Colonic mucosa (tissue), 4 donors: ENCODE measurements around the gene LAMTOR1. TPM values are rescaled to one million over a fixed set of nuclear protein-coding genes. Genes with fewer than 3 reads are reported as not detected.

Experiments
- DNase-seq: peaks from one replicate; pipeline ENCODE4 v3.0.0-alpha.2; 2020
- H3K27ac ChIP-seq: fragments of 200-600 bp; one replicate; pipeline ENCODE4 v1.8.0; 2021
- H3K27me3 ChIP-seq: fragments of 200-600 bp; one replicate; pipeline ENCODE4 v1.8.0; 2021
- H3K36me3 ChIP-seq: fragments of 200-600 bp; one replicate; pipeline ENCODE4 v1.8.0; 2021
- H3K4me1 ChIP-seq: fragments of 200-600 bp; one replicate; pipeline ENCODE4 v1.8.0; 2021; ENCODE audit warnings: mild to moderate bottlenecking
- H3K4me3 ChIP-seq: fragments of 200-600 bp; one replicate; pipeline ENCODE4 v1.8.0; 2021
- H3K9ac ChIP-seq, 2 donors: one replicate each; pipeline ENCODE4 v1.7.0; 2013; ENCODE audit warnings: control low read depth in 2 of 2, low read depth in 2 of 2, low read length in 2 of 2
- H3K9me3 ChIP-seq: fragments of 200-600 bp; one replicate; pipeline ENCODE4 v1.8.0; 2021
- CTCF ChIP-seq: fragments of 200-600 bp; IDR thresholded peaks from one replicate; pipeline ENCODE4 v1.8.0; 2022; ENCODE audit warnings: antibody characterized with exemption, mild to moderate bottlenecking
- intact Hi-C: fragments of 100-400 bp; cut with DNase I; formaldehyde crosslinking; loops from one replicate; pipeline ENCODE4 v1.14.1; 2022
- total RNA-seq, 2 donors: library from RNA; stranded (reverse); fragmentation: NEBNext Ultra II Directional in 1 of 2; extraction: Animal tissue kit (Norgen Biotek cat#: 25700) in 1 of 2; gene quantifications; one replicate each; pipeline ENCODE4 v1.2.1, GENCODE V29; 2021
- donor health status: healthy.
- donor health status: DM: no; HTN: no; CAD: no.
- donor health status: DM: no; HTN: no; CAD: no.

Gene LAMTOR1
- total RNA-seq, 2 donors from 2014 or later, result 84.9 to 93.4 TPM

GRCh38 chr11:72111300-72112142 is 8.4 kb upstream of the LAMTOR1 start:
- Histone ChIP-seq H3K4me1 (peaks cover 4% of the 10 kb centered on the region), H3K9ac (peak overlapping the region; percentile 63 to 89), H3K27me3 (no peaks in the 10 kb centered on the region), H3K4me3 (peak overlapping the region; percentile 37), H3K36me3 (no peaks in the 10 kb centered on the region), H3K27ac (peak overlapping the region; percentile 96), H3K9me3 (no peaks in the 10 kb centered on the region)
- DNase-seq, result peak; percentile 28
- intact Hi-C loops, result no loop called here
- TF ChIP-seq CTCF, result no peak

GRCh38 chr11:72105888-72106287 is 2.8 kb upstream of the LAMTOR1 start, which contains the start of gene TOMT:
Gene TOMT, plus strand, starts transcription at chr11:72105924. Its CDS starts 28 bp downstream, at chr11:72105952.
- Histone ChIP-seq H3K4me3 (no peak within 1 kb of the TSS), H3K9ac (no peak within 1 kb of the TSS), H3K27ac (no peak within 1 kb of the TSS), H3K27me3 (no peaks in the 10 kb centered on the region), H3K36me3 (no peaks in the 10 kb centered on the region), H3K4me1 (peaks cover 10% of the 10 kb centered on the region), H3K9me3 (no peaks in the 10 kb centered on the region)
- no peak for TF ChIP-seq CTCF
- intact Hi-C loops, result no loop called here
- no peak for DNase-seq

- Histone ChIP-seq H3K4me3 (peak overlapping the region; percentile 80), H3K9ac (peak overlapping the region; percentile 24 to 52), H3K4me1 (peaks cover 10% of the 10 kb centered on the region), H3K27me3 (no peaks in the 10 kb centered on the region), H3K9me3 (no peaks in the 10 kb centered on the region), H3K27ac (peak overlapping the region; percentile 94), H3K36me3 (peaks cover 3% of the 10 kb centered on the region)
- intact Hi-C loops, result no loop called here
- TF ChIP-seq CTCF, result no peak
- no peak for DNase-seq
These were observed 664 bp upstream of the LAMTOR1 start for GRCh38 chr11:72103754-72104167.

GRCh38 chr11:72102631-72102945 is 509 bp downstream of the LAMTOR1 start:
- H3K9ac ChIP-seq, result peak overlapping the region; percentile 78 to 84
- H3K4me1 ChIP-seq, result peaks cover 10% of the 10 kb centered on the region
- DNase-seq, result no peak
- H3K4me3 ChIP-seq, result peak overlapping the region; percentile 80
- intact Hi-C loops, result no loop called here
- peaks cover 15% of the 10 kb centered on the region for H3K36me3 ChIP-seq
- peak overlapping the region; percentile 94 for H3K27ac ChIP-seq
- no peaks in the 10 kb centered on the region for H3K9me3 ChIP-seq
- no peaks in the 10 kb centered on the region for H3K27me3 ChIP-seq
- TF ChIP-seq CTCF, result no peak

GRCh38 chr11:72102162-72102561 is 935 bp downstream of the LAMTOR1 start:
- Histone ChIP-seq H3K4me1 (peaks cover 10% of the 10 kb centered on the region), H3K9me3 (no peaks in the 10 kb centered on the region), H3K36me3 (peaks cover 19% of the 10 kb centered on the region), H3K4me3 (peak overlapping the region; percentile 80), H3K9ac (peak overlapping the region; percentile 78 to 84), H3K27me3 (no peaks in the 10 kb centered on the region), H3K27ac (peak overlapping the region; percentile 94)
- DNase-seq, result no peak
- intact Hi-C loops, result no loop called here
- TF ChIP-seq CTCF, result no peak
